Gastrocnemius medialis (tissue), 4 donors: ENCODE results near the gene SPECC1L.

Source experiments
- POLR2A ChIP-seq, 2 donors: fragments of 450-650 bp; IDR thresholded peaks; one replicate each; pipeline ENCODE4 v1.6.1; 2017; ENCODE audit warnings: antibody characterized with exemption in 2 of 2, mild to moderate bottlenecking in 2 of 2, moderate library complexity in 2 of 2
- TF ChIP-seq, protein P1 (sequence below), 5 experiments: fragments of 450-650 bp in 3 of 5; fragments of 200-600 bp in 2 of 5; sonication (generic) in 2 of 5; IDR thresholded peaks in 4 of 5; conservative IDR thresholded peaks in 1 of 5; 1 replicate in 4 of 5; 2 replicates in 1 of 5; pipeline ENCODE4 v1.5.1; 2016 to 2019; ENCODE audit warnings: antibody characterized with exemption in 5 of 5, mild to moderate bottlenecking in 3 of 5, moderate library complexity in 3 of 5

GRCh38 chr22:24442352-24442744 lies 171.7 kb downstream of the SPECC1L start:
- TF ChIP-seq, protein P1, sequence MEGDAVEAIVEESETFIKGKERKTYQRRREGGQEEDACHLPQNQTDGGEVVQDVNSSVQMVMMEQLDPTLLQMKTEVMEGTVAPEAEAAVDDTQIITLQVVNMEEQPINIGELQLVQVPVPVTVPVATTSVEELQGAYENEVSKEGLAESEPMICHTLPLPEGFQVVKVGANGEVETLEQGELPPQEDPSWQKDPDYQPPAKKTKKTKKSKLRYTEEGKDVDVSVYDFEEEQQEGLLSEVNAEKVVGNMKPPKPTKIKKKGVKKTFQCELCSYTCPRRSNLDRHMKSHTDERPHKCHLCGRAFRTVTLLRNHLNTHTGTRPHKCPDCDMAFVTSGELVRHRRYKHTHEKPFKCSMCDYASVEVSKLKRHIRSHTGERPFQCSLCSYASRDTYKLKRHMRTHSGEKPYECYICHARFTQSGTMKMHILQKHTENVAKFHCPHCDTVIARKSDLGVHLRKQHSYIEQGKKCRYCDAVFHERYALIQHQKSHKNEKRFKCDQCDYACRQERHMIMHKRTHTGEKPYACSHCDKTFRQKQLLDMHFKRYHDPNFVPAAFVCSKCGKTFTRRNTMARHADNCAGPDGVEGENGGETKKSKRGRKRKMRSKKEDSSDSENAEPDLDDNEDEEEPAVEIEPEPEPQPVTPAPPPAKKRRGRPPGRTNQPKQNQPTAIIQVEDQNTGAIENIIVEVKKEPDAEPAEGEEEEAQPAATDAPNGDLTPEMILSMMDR (IDR thresholded peaks at IDR 0.05 in 4 of 5, conservative IDR thresholded peaks at IDR 0.05 in 1 of 5) = no peak
- TF ChIP-seq POLR2A (IDR thresholded peaks at IDR 0.05) = no peak
